Glutamatergic neuron (in vitro differentiated cells): ENCODE measurements around the gene PLAAT5. TPM values are rescaled to one million over a fixed set of nuclear protein-coding genes. Genes with fewer than 3 reads are reported as not detected.

ENCODE experiments used
- DNase-seq: peaks from one replicate; pipeline ENCODE4 v3.0.0; 2022
- H3K27ac Mint-ChIP-seq: one replicate; pipeline ENCODE4 v1.8.0; 2020; ENCODE audit warnings: mild to moderate bottlenecking, mixed read lengths, inconsistent platforms; ENCODE audit not compliant: unreplicated experiment
- H3K27me3 Mint-ChIP-seq: one replicate; pipeline ENCODE4 v1.8.0; 2020; ENCODE audit warnings: mild to moderate bottlenecking, moderate library complexity, mixed read lengths, inconsistent platforms; ENCODE audit not compliant: unreplicated experiment
- H3K36me3 Mint-ChIP-seq: one replicate; pipeline ENCODE4 v1.8.0; 2020; ENCODE audit warnings: mild to moderate bottlenecking, mixed read lengths, inconsistent platforms; ENCODE audit not compliant: unreplicated experiment
- H3K4me1 Mint-ChIP-seq: one replicate; pipeline ENCODE4 v1.8.0; 2020; ENCODE audit warnings: mild to moderate bottlenecking, low read depth, mixed read lengths, inconsistent platforms; ENCODE audit not compliant: unreplicated experiment
- H3K4me3 Mint-ChIP-seq: one replicate; pipeline ENCODE4 v1.8.0; 2020; ENCODE audit warnings: mild to moderate bottlenecking, mixed read lengths, inconsistent platforms; ENCODE audit not compliant: unreplicated experiment
- H3K9me3 Mint-ChIP-seq: one replicate; pipeline ENCODE4 v1.8.0; 2020; ENCODE audit warnings: mild to moderate bottlenecking, moderate library complexity, mixed read lengths, inconsistent platforms; ENCODE audit not compliant: unreplicated experiment
- CTCF ChIP-seq: fragments of 200-600 bp; sonication (generic); IDR thresholded peaks from one replicate; pipeline ENCODE4 v1.5.0; 2021; ENCODE audit not compliant: partially characterized antibody, unreplicated experiment
- total RNA-seq: library from RNA; stranded (reverse); fragmentation: NEBNext Ultra II Directional; extraction: Animal tissue kit (Norgen Biotek cat#: 25700); gene quantifications from one replicate; pipeline ENCODE4 v1.2.1, GENCODE V29; 2021; ENCODE audit not compliant: unreplicated experiment

PLAAT5 gene
- total RNA-seq, 1 donor from 2014 or later = 11.2 TPM

GRCh38 chr11:63488789-63489188 is 2.2 kb downstream of the PLAAT5 start:
- Mint-ChIP-seq H3K36me3 (peaks cover 12% of the 10 kb centered on the region), H3K27ac (peak overlapping the region; percentile 99), H3K4me1 (peaks cover 31% of the 10 kb centered on the region), H3K4me3 (no peak overlapping the region), H3K27me3 (peaks cover 15% of the 10 kb centered on the region), H3K9me3 (peaks cover 11% of the 10 kb centered on the region)
- DNase-seq = no peak
- TF ChIP-seq CTCF = no peak

GRCh38 chr11:63485777-63486176 is 5.2 kb downstream of the PLAAT5 start:
- no peak overlapping the region for H3K4me3 Mint-ChIP-seq
- no peak for DNase-seq
- H3K9me3 Mint-ChIP-seq = peaks cover 11% of the 10 kb centered on the region
- peaks cover 24% of the 10 kb centered on the region for H3K4me1 Mint-ChIP-seq
- no peak for TF ChIP-seq CTCF
- peaks cover 17% of the 10 kb centered on the region for H3K36me3 Mint-ChIP-seq
- H3K27me3 Mint-ChIP-seq = peaks cover 16% of the 10 kb centered on the region
- no peak overlapping the region for H3K27ac Mint-ChIP-seq

- H3K36me3 Mint-ChIP-seq = peaks cover 17% of the 10 kb centered on the region
- DNase-seq = no peak
- H3K4me1 Mint-ChIP-seq = peaks cover 4% of the 10 kb centered on the region
- TF ChIP-seq CTCF = no peak
- H3K27ac Mint-ChIP-seq = no peak overlapping the region
- peaks cover 2% of the 10 kb centered on the region for H3K9me3 Mint-ChIP-seq
- no peak overlapping the region for H3K4me3 Mint-ChIP-seq
- H3K27me3 Mint-ChIP-seq = peaks cover 4% of the 10 kb centered on the region
Measured at GRCh38 chr11:63480039-63480438, 10.9 kb downstream of the PLAAT5 start.

- Mint-ChIP-seq H3K36me3 (peaks cover 17% of the 10 kb centered on the region), H3K4me3 (no peak overlapping the region), H3K27me3 (peaks cover 4% of the 10 kb centered on the region), H3K4me1 (peaks cover 4% of the 10 kb centered on the region), H3K9me3 (peaks cover 2% of the 10 kb centered on the region), H3K27ac (no peak overlapping the region)
- peak; percentile 80 for TF ChIP-seq CTCF
- no peak for DNase-seq
Measured at GRCh38 chr11:63478896-63479295, 12.1 kb downstream of the PLAAT5 start.

GRCh38 chr11:63476618-63477017 is 14.3 kb downstream of the PLAAT5 start:
- TF ChIP-seq CTCF = no peak
- Mint-ChIP-seq H3K9me3 (peaks cover 2% of the 10 kb centered on the region), H3K4me1 (peaks cover 4% of the 10 kb centered on the region), H3K36me3 (peaks cover 18% of the 10 kb centered on the region), H3K4me3 (no peak overlapping the region), H3K27ac (no peak overlapping the region), H3K27me3 (peaks cover 2% of the 10 kb centered on the region)
- DNase-seq = no peak
